Measurements from ENCODE around the gene RRAS2. TPM values are rescaled to one million over a fixed set of nuclear protein-coding genes. Genes with fewer than 3 reads are reported as not detected.

The RRAS2 gene
- total RNA-seq, 1 experiment from 2014 or later: 128 TPM

DNA sequence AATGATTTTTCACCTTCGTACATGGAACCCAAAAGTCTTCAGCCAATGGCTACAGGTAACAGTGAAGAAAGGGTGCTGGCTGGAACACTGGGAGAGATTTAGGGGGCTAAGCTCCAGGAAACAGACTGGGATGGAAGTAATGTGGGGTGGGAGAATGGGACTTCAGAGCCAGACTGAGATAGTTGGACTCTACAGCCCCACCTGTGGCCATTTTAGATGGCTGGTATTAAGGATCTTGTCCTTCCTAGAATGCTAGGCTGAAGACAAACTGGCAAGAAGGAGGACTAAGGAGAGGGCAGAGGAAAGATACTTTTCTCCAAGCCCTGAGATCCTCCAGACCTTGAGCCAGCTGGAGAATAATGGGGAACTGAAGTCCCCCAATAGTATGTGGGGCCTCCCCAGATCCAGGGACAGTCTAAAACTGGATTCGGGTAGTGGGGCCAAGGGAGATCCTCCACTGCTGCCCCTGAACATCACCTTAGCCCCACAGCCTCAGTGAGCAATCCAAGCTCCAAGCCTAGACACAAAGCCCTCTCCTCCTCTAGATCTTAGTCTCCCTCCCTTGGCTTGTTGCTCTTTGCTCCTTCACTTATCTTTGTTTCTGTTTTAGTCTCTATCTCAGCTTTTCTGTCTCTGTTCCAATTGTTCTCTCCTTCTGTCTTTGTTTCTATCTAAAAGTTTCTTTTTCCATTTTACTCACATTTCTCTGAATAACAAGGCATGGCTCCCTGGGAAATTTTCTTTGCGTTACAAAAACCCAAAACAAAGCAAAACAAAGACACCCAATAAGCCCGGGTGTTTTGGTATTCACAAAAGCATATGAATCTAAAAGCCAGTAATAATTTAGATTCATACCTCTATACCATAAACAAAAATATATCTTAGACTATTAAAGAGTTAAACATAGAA is 16.2 kb upstream of the RRAS2 start:
- ChIA-PET POLR2A (interaction anchor here (0.8 to 2.3 kb wide), 5 partner anchors 9 to 80 kb away, joined by 3 to 9 read pairs (median 4); partner anchors contain the start of gene RRAS2), CTCF (interaction anchor here (0.6 to 9.4 kb wide), 6 partner anchors 8 to 74 kb away, joined by 3 to 46 read pairs (median 4); no protein-coding TSS in a partner anchor)
- no peak for DNase-seq (ENCODE audit: unreplicated experiment)
- TF ChIP-seq, protein P1, sequence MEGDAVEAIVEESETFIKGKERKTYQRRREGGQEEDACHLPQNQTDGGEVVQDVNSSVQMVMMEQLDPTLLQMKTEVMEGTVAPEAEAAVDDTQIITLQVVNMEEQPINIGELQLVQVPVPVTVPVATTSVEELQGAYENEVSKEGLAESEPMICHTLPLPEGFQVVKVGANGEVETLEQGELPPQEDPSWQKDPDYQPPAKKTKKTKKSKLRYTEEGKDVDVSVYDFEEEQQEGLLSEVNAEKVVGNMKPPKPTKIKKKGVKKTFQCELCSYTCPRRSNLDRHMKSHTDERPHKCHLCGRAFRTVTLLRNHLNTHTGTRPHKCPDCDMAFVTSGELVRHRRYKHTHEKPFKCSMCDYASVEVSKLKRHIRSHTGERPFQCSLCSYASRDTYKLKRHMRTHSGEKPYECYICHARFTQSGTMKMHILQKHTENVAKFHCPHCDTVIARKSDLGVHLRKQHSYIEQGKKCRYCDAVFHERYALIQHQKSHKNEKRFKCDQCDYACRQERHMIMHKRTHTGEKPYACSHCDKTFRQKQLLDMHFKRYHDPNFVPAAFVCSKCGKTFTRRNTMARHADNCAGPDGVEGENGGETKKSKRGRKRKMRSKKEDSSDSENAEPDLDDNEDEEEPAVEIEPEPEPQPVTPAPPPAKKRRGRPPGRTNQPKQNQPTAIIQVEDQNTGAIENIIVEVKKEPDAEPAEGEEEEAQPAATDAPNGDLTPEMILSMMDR (IDR thresholded peaks at IDR 0.05; ENCODE audit: unreplicated experiment): no peak
- Mint-ChIP-seq H3K27me3 (ENCODE audit: insufficient read depth, unreplicated experiment) (no peaks in the 10 kb centered on the region), H3K27ac (ENCODE audit: low read depth, unreplicated experiment) (peak overlapping the region; percentile 71), H3K4me1 (ENCODE audit: insufficient read depth, unreplicated experiment) (peaks cover 30% of the 10 kb centered on the region), H3K4me3 (ENCODE audit: unreplicated experiment) (no peak overlapping the region), H3K36me3 (ENCODE audit: insufficient read depth, unreplicated experiment) (no peaks in the 10 kb centered on the region), H3K9me3 (ENCODE audit: unreplicated experiment) (no peaks in the 10 kb centered on the region)
- BruUV-seq (replicated peaks): no TSS peak
- intact Hi-C loops (cut with micrococcal nuclease): no loop called here

DNA sequence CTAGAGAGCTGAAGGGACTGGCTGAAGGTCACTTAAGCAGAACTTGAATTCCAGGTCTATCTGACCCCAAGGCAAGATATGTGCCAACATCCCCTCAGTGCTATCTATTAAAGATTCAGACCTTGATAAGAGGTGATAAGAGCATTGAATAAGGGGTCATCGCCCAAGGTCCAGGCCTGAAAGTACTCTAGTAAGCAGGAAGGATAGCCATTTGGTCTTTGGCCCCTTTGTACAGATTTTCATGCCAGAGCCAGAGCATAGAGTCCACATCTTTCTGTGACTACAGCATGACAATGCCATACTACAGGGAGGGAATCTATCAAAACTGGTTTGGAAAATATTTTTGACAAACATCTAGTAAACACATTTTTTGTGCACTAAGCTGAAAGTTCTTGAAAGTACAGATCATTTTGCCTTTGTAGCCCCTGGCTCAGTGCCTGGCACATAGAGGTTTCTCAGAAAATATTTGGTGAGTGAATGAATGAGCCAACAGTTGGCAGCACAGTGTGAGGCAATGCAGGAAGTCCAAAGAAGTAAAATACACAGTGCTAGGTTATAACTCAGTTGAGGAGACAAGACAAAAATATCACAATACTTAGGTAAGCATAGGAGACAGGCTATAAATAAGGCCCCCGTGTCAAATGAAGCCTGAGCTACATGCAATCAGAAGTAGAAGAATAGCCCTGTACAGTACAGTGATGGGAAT is 15.1 kb upstream of the RRAS2 start:
- no peaks in the 10 kb centered on the region for H3K9me3 Mint-ChIP-seq (ENCODE audit: unreplicated experiment)
- H3K36me3 Mint-ChIP-seq (ENCODE audit: insufficient read depth, unreplicated experiment): no peaks in the 10 kb centered on the region
- peak overlapping the region; percentile 71 for H3K27ac Mint-ChIP-seq (ENCODE audit: low read depth, unreplicated experiment)
- ChIA-PET POLR2A (interaction anchor here (0.6 to 2.3 kb wide), 8 partner anchors 10 to 90 kb away, joined by 3 to 9 read pairs (median 4); partner anchors contain the start of gene RRAS2), CTCF (interaction anchor here (0.6 to 9.4 kb wide), 6 partner anchors 16 to 66 kb away, joined by 3 to 46 read pairs (median 5); no protein-coding TSS in a partner anchor)
- TF ChIP-seq, protein P1 (IDR thresholded peaks at IDR 0.05; ENCODE audit: unreplicated experiment): no peak
- intact Hi-C loops (cut with micrococcal nuclease): no loop called here
- peak; percentile 82 for DNase-seq (ENCODE audit: unreplicated experiment)
- no TSS peak for BruUV-seq (replicated peaks)
- no peaks in the 10 kb centered on the region for H3K27me3 Mint-ChIP-seq (ENCODE audit: insufficient read depth, unreplicated experiment)
- peaks cover 30% of the 10 kb centered on the region for H3K4me1 Mint-ChIP-seq (ENCODE audit: insufficient read depth, unreplicated experiment)
- no peak overlapping the region for H3K4me3 Mint-ChIP-seq (ENCODE audit: unreplicated experiment)

DNA sequence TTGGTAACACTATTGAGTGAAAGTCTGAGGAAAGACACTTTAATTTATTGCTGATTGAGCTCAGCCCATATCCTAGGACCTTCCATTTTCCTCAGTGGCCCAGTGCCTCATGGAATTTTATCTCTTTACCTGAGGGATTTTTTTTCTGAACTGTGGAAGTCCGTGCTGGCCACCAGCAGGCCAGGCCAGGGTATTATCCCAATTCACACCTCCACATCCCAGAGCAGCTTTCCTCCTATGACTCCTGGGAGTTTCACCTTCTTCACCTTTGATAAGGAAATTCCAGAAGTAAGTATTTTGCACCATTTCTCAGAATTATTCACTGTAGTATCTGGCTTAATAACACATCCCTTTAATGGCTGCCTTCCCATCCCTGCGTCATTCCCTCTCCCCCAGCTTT is 13.0 kb upstream of the RRAS2 start:
- H3K4me3 Mint-ChIP-seq (ENCODE audit: unreplicated experiment): no peak overlapping the region
- ChIA-PET CTCF (interaction anchor here (1.7 kb wide), 1 partner anchor 41 kb away, joined by 7 read pairs; no protein-coding TSS in a partner anchor), POLR2A (no interaction called here)
- peaks cover 24% of the 10 kb centered on the region for H3K4me1 Mint-ChIP-seq (ENCODE audit: insufficient read depth, unreplicated experiment)
- no peaks in the 10 kb centered on the region for H3K9me3 Mint-ChIP-seq (ENCODE audit: unreplicated experiment)
- TF ChIP-seq, protein P1 (IDR thresholded peaks at IDR 0.05; ENCODE audit: unreplicated experiment): no peak
- no peak overlapping the region for H3K27ac Mint-ChIP-seq (ENCODE audit: low read depth, unreplicated experiment)
- intact Hi-C loops (cut with micrococcal nuclease): no loop called here
- BruUV-seq (replicated peaks): no TSS peak
- H3K36me3 Mint-ChIP-seq (ENCODE audit: insufficient read depth, unreplicated experiment): no peaks in the 10 kb centered on the region
- H3K27me3 Mint-ChIP-seq (ENCODE audit: insufficient read depth, unreplicated experiment): no peaks in the 10 kb centered on the region
- no peak for DNase-seq (ENCODE audit: unreplicated experiment)

DNA sequence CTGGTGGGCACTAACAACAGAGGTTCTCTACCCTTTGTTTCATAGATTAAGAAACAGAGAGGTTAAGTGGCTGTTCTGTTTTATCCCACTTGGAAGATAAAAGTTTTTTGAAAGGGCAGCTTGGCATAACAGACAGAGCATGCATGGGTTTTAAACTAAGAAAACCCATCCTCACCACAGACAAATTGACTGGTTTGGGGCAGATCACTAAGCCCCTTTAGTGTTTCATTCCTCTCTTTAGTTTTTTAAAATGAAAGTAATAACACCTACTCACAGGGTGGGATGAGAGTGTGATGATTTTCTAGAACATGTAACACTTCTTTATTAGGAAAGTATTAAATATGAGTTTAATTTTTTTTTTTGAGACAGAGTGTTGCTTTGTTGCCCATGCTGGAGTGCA is 12.3 kb upstream of the RRAS2 start:
- TF ChIP-seq, protein P1 (IDR thresholded peaks at IDR 0.05; ENCODE audit: unreplicated experiment): no peak
- peaks cover 18% of the 10 kb centered on the region for H3K4me1 Mint-ChIP-seq (ENCODE audit: insufficient read depth, unreplicated experiment)
- H3K4me3 Mint-ChIP-seq (ENCODE audit: unreplicated experiment): no peak overlapping the region
- BruUV-seq (replicated peaks): no TSS peak
- H3K36me3 Mint-ChIP-seq (ENCODE audit: insufficient read depth, unreplicated experiment): no peaks in the 10 kb centered on the region
- no peaks in the 10 kb centered on the region for H3K9me3 Mint-ChIP-seq (ENCODE audit: unreplicated experiment)
- DNase-seq (ENCODE audit: unreplicated experiment): no peak
- ChIA-PET CTCF (no interaction called here), POLR2A (no interaction called here)
- intact Hi-C loops (cut with micrococcal nuclease): no loop called here
- no peaks in the 10 kb centered on the region for H3K27me3 Mint-ChIP-seq (ENCODE audit: insufficient read depth, unreplicated experiment)
- no peak overlapping the region for H3K27ac Mint-ChIP-seq (ENCODE audit: low read depth, unreplicated experiment)
